GM12872 (cell line): Measurements from ENCODE around the gene STK33.

Experiments
- TF ChIP-seq, protein P1 (sequence below): IDR thresholded peaks from 3 replicates; pipeline ENCODE4 v1.5.1; 2011; ENCODE audit warnings: low read depth, mild to moderate bottlenecking, low read length, moderate library complexity; ENCODE audit not compliant: insufficient read depth

Gene STK33

DNA sequence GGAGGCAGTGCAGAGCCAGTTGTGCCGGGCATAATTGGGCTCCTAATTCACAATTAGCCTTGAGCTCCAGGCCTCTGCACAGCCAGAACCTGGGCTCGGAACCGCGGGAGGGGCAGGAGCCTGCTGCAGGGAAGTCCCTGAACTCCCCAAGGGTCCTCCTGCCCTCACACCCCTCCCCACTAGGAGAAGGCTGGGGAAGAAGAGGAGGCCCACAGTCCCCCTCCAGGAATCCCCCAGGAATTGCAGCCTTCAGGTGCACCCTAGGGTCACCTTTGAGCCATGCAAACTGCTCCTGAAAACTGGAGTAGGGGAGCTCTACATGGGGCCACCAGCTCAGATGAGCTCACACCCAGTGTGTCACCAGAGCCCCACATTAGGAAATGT is 236.5 kb downstream of the STK33 start:
- TF ChIP-seq, protein P1, sequence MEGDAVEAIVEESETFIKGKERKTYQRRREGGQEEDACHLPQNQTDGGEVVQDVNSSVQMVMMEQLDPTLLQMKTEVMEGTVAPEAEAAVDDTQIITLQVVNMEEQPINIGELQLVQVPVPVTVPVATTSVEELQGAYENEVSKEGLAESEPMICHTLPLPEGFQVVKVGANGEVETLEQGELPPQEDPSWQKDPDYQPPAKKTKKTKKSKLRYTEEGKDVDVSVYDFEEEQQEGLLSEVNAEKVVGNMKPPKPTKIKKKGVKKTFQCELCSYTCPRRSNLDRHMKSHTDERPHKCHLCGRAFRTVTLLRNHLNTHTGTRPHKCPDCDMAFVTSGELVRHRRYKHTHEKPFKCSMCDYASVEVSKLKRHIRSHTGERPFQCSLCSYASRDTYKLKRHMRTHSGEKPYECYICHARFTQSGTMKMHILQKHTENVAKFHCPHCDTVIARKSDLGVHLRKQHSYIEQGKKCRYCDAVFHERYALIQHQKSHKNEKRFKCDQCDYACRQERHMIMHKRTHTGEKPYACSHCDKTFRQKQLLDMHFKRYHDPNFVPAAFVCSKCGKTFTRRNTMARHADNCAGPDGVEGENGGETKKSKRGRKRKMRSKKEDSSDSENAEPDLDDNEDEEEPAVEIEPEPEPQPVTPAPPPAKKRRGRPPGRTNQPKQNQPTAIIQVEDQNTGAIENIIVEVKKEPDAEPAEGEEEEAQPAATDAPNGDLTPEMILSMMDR: no peak

DNA sequence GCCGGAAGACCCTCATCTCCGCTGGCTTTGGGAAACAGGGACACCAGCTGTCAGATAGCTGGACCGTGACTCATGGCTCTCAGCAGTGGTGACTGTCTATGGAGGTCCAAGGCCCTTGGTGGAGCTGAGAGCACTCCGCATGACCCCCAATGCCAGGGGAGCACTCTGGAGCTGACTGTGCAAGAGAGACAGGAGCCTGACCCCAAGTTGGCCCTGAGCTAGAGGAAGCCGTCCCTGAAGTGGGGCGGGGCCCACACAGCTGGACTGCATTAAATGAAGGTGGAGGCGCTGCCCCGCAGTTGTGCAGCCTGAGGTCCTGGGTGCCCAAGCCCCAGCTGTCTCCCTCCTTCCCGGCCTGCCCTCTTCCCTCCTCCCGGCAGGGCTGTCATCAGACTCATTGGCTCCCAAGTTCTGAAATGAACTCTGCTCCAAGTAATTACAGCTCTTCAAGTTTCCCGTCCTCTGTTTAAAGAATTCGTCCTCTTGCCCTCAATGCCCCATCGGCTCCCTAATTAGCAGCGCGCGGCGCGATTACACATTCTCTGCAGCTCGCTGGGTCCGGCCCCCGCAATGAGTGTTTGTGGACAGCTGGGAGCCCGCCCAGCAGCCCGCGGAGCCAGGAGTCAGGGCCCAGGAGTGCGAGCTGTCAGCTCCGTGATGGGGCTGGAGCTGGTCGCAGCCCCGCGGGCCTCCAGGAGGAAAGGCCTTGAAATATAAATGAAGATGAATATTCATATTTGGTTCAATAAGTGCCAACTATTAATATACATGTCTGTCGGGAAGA is 237.1 kb downstream of the STK33 start:
- TF ChIP-seq, protein P1: no peak

GRCh38 chr11:8356216-8356615 is 237.8 kb downstream of the STK33 start:
- TF ChIP-seq, protein P1: no peak

DNA sequence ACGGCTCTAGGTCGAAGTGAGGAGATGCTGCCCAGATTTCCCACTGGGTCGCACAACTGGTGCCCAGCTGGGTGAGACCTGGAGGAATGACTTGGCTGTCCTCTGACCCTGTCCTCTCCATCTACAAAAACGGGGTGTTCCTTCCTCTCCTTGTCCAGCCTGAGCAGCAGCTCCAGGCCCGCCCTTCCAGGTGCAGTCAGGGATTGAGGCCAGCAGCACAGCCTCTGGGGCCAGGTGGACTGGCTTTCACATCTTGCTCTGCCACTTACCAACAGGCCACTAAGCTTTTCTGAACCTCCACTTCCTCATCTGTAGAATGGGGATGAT is 238.6 kb downstream of the STK33 start:
- TF ChIP-seq, protein P1: no peak

- TF ChIP-seq, protein P1: 0 out of 3 replicates have a peak, but pooled peaks have one; percentile 14
Observed at GRCh38 chr11:8354622-8355415, 239.2 kb downstream of the STK33 start.

DNA sequence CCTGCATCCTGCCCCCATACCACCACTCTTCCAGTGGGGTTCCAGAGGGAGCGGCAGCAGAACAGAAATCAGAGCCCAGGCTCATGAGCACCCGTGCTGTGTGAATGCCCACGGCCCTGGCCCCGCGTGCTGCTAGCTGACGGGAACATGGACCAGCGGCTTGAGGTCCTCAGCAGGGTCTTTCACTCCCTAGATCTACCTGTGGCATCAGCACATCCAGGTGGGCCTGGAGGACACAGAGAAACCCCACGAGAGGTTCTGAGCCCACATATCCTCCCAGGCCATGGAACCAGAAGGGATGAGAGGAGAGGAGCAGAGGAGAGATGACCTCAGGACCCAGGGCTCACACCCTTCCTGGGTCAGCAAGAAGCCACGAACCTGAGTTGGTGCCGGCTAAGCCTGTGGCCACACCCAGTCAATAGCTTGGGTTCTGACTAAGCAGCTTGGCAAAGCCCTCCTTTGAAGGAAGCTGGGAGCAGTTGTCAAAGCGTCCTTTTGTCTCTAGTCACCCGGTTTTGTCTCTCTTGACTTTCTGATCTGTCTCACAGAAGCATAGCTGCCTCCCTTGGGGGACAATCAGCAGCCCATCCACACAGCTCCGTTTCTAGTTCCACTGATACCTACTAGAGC is 241.0 kb downstream of the STK33 start:
- TF ChIP-seq, protein P1: no peak

- TF ChIP-seq, protein P1: no peak
Observed at GRCh38 chr11:8352103-8352875, 241.7 kb downstream of the STK33 start.
